Activated CD4-positive, CD25-positive, alpha-beta regulatory T cell treated with anti-CD3 and anti-CD28 coated beads, Interleukin-2, amount 50 U/mL, for 16 hours (primary cell): ENCODE measurements around the gene RASGEF1B.
"Not testable (repeated sequence)": the region's sequence is repeated elsewhere in the genome, so short reads cannot be mapped to it uniquely, and the experiment has no call there.

Experiments used
- DNase-seq: peaks from one replicate; pipeline ENCODE4 v3.0.0-alpha.2; 2020; ENCODE audit warnings: low read depth, low spot score

Gene RASGEF1B

GRCh38 chr4:81432825-81433224 is 38.9 kb downstream of the RASGEF1B start:
- no peak for DNase-seq

- DNase-seq, result no peak
These were observed 39.7 kb downstream of the RASGEF1B start for GRCh38 chr4:81431971-81432370.

- DNase-seq, result no peak
These were observed 42.1 kb downstream of the RASGEF1B start for GRCh38 chr4:81429607-81430006.

GRCh38 chr4:81429031-81429430 is 42.7 kb downstream of the RASGEF1B start:
- DNase-seq, result no peak

- DNase-seq, result no peak
These were observed 43.7 kb downstream of the RASGEF1B start for GRCh38 chr4:81428002-81428401.

GRCh38 chr4:81427344-81427821 is 44.3 kb downstream of the RASGEF1B start:
- no peak for DNase-seq

- DNase-seq, result no peak
These were observed 44.9 kb downstream of the RASGEF1B start for GRCh38 chr4:81426770-81427289.

GRCh38 chr4:81424816-81425755 is 46.6 kb downstream of the RASGEF1B start:
- no peak for DNase-seq

- DNase-seq, result no peak
These were observed 47.4 kb downstream of the RASGEF1B start for GRCh38 chr4:81424336-81424735.

- no peak for DNase-seq
These were observed 49.1 kb downstream of the RASGEF1B start for GRCh38 chr4:81422595-81422994.

- no peak for DNase-seq
These were observed 50.1 kb downstream of the RASGEF1B start for GRCh38 chr4:81421346-81422218.

GRCh38 chr4:81418572-81418971 is 53.1 kb downstream of the RASGEF1B start:
- no peak for DNase-seq

- DNase-seq, result no peak
These were observed 58.7 kb downstream of the RASGEF1B start for GRCh38 chr4:81412946-81413495.

- no peak for DNase-seq
These were observed 61.0 kb downstream of the RASGEF1B start for GRCh38 chr4:81410680-81411079.

- no peak for DNase-seq
These were observed 61.9 kb downstream of the RASGEF1B start for GRCh38 chr4:81409836-81410235.

- DNase-seq, result no peak
These were observed 63.4 kb downstream of the RASGEF1B start for GRCh38 chr4:81408341-81408740.

GRCh38 chr4:81407726-81408125 is 64.0 kb downstream of the RASGEF1B start:
- no peak for DNase-seq

- not testable (repeated sequence) for DNase-seq
These were observed 65.2 kb downstream of the RASGEF1B start for GRCh38 chr4:81406481-81406880.

GRCh38 chr4:81405900-81406401 is 65.8 kb downstream of the RASGEF1B start:
- peak; percentile 7 for DNase-seq

GRCh38 chr4:81404741-81405140 is 67.0 kb downstream of the RASGEF1B start:
- no peak for DNase-seq

- DNase-seq, result no peak
These were observed 67.4 kb downstream of the RASGEF1B start for GRCh38 chr4:81404294-81404693.
